ENCODE measurements around the gene DBF4B.

GRCh38 chr17:44778656-44779210 is 70.3 kb downstream of the DBF4B start:
- TF ChIP-seq SUZ12 (IDR thresholded peaks at IDR 0.05) (no peak), FOXM1 (IDR thresholded peaks at IDR 0.05; ENCODE audit: borderline replicate concordance) (no peak), ELF4 (IDR thresholded peaks at IDR 0.05) (no peak), FOXK2 (IDR thresholded peaks at IDR 0.05) (no peak), PKNOX1 (IDR thresholded peaks at IDR 0.05) (no peak), TARDBP (IDR thresholded peaks at IDR 0.05) (no peak)

Data from HEK293T (cell line).